H1 (cell line): ENCODE data around the gene LIPE. TPM values are rescaled to one million over a fixed set of nuclear protein-coding genes. Genes with fewer than 3 reads are reported as not detected.

ENCODE experiments used
- CTCF ChIA-PET: fragments of 300-600 bp; sonication (Branson Sonifier 250); formaldehyde crosslinking; loops from one replicate; lab custom pipeline; 2021; ENCODE audit not compliant: partially characterized antibody; lab: Charles Lee
- POLR2A ChIA-PET: fragments of 300-600 bp; sonication (Branson Sonifier 250); formaldehyde crosslinking; loops from one replicate; lab custom pipeline; 2021; ENCODE audit warnings: inconsistent platforms; ENCODE audit not compliant: partially characterized antibody; lab: Charles Lee
- DNase-seq, 2 experiments: peaks; one replicate each; pipeline versions ENCODE4 v3.0.0 to v3.0.0-alpha.2; 2010 to 2022; ENCODE audit warnings: low spot score in 2 of 2, low read depth in 1 of 2, mixed read lengths in 1 of 2
- FAIRE-seq: peaks from 2 replicates; lab custom pipeline; 2011; peaks lifted over from hg19 to GRCh38; lab: Jason Lieb, UNC
- H2AFZ ChIP-seq: 2 replicates; pipeline ENCODE4 v1.8.1; 2012; ENCODE audit warnings: low read length, inconsistent platforms
- H2AK5ac ChIP-seq: 2 replicates; pipeline ENCODE4 v1.6.1; 2013; ENCODE audit warnings: low read depth, low read length
- H2BK120ac ChIP-seq: replicated peaks from 2 replicates; pipeline ENCODE3; 2013; ENCODE audit warnings: low read depth, low read length, inconsistent platforms
- H2BK12ac ChIP-seq: 2 replicates; pipeline ENCODE4 v1.6.1; 2013; ENCODE audit warnings: low read depth, low read length
- H2BK15ac ChIP-seq: 2 replicates; pipeline ENCODE4 v1.6.1; 2013; ENCODE audit warnings: low read length
- H2BK20ac ChIP-seq: 2 replicates; pipeline ENCODE4 v1.6.1; 2013; ENCODE audit warnings: low read length
- H2BK5ac ChIP-seq: 2 replicates; pipeline ENCODE4 v1.6.1; 2013; ENCODE audit warnings: low read depth, low read length
- H3K14ac ChIP-seq: 2 replicates; pipeline ENCODE4 v1.6.1; 2013; ENCODE audit warnings: inconsistent platforms; ENCODE audit not compliant: insufficient read length
- H3K18ac ChIP-seq: 2 replicates; pipeline ENCODE4 v1.6.1; 2013; ENCODE audit warnings: low read length; ENCODE audit errors: extremely low read depth
- H3K23ac ChIP-seq: 2 replicates; pipeline ENCODE4 v1.6.1; 2013; ENCODE audit warnings: inconsistent platforms; ENCODE audit not compliant: insufficient read length
- H3K23me2 ChIP-seq: 2 replicates; pipeline ENCODE4 v1.6.1; 2013; ENCODE audit warnings: low read depth, low read length
- H3K27ac ChIP-seq: 2 replicates; pipeline ENCODE4 v1.6.1; 2011; ENCODE audit warnings: low read depth, low read length, inconsistent platforms
- H3K27me3 ChIP-seq, 4 experiments: replicated peaks in 1 of 4; 1 replicate in 1 of 4; 2 replicates in 3 of 4; pipeline versions ENCODE4 v1.6.1 to v1.8.1; 2011 to 2013; ENCODE audit warnings: low read length in 3 of 4, mild to moderate bottlenecking in 3 of 4, inconsistent platforms in 2 of 4, mixed read lengths in 2 of 4, moderate library complexity in 1 of 4; ENCODE audit not compliant: control insufficient read depth in 3 of 4, insufficient read depth in 3 of 4; ENCODE audit errors: extremely low read depth in 1 of 4
- H3K36me3 ChIP-seq, 4 experiments: 2 replicates each; pipeline versions ENCODE4 v1.6.1 to v1.8.1; 2011 to 2013; ENCODE audit warnings: mild to moderate bottlenecking in 4 of 4, low read length in 3 of 4, moderate library complexity in 2 of 4, control low read depth in 1 of 4, inconsistent platforms in 1 of 4; ENCODE audit not compliant: insufficient read depth in 4 of 4, control insufficient read depth in 2 of 4
- H3K4ac ChIP-seq: replicated peaks from 2 replicates; pipeline ENCODE3; 2013; ENCODE audit warnings: low read length, low read depth, mixed read lengths, inconsistent platforms; ENCODE audit not compliant: insufficient read length
- H3K4me1 ChIP-seq, 4 experiments: replicated peaks in 1 of 4; 1 replicate in 1 of 4; 2 replicates in 3 of 4; pipeline versions ENCODE4 v1.6.1 to v1.8.1; 2011 to 2013; ENCODE audit warnings: low read length in 3 of 4, inconsistent platforms in 2 of 4, mixed read lengths in 1 of 4; ENCODE audit not compliant: insufficient read depth in 4 of 4, control insufficient read depth in 3 of 4
- H3K4me2 ChIP-seq, 2 experiments: 2 replicates each; pipeline versions ENCODE4 v1.6.1 to v1.8.1; 2011 to 2013; ENCODE audit warnings: low read depth in 2 of 2, low read length in 2 of 2, control low read depth in 1 of 2, inconsistent platforms in 1 of 2, mild to moderate bottlenecking in 1 of 2; ENCODE audit not compliant: insufficient read depth in 1 of 2
- H3K4me3 ChIP-seq, 4 experiments: fragments of 200-600, 300-600 bp in 1 of 4; sonication (generic), shearing (Covaris generic), sonication (Bioruptor Twin) in 1 of 4; 2 replicates each; pipeline versions ENCODE4 v1.5.1 to v1.8.1; 2011 to 2016; ENCODE audit warnings: low read length in 4 of 4, low read depth in 3 of 4, control low read depth in 2 of 4, inconsistent platforms in 2 of 4, mild to moderate bottlenecking in 2 of 4, mixed read lengths in 1 of 4, moderate library complexity in 1 of 4; ENCODE audit not compliant: insufficient read depth in 2 of 4; ENCODE audit errors: extremely low read depth in 1 of 4
- H3K56ac ChIP-seq: replicated peaks from 2 replicates; pipeline ENCODE3; 2013; ENCODE audit warnings: low read depth, mild to moderate bottlenecking, mixed read lengths, low read length, inconsistent platforms; ENCODE audit not compliant: insufficient read length
- H3K79me1 ChIP-seq: 2 replicates; pipeline ENCODE4 v1.6.1; 2013; ENCODE audit warnings: low read depth, low read length, control low read depth
- H3K79me2 ChIP-seq, 2 experiments: 2 replicates each; pipeline versions ENCODE4 v1.6.1 to v1.8.1; 2012 to 2013; ENCODE audit warnings: low read length in 2 of 2, mild to moderate bottlenecking in 2 of 2, inconsistent platforms in 1 of 2; ENCODE audit not compliant: insufficient read depth in 2 of 2, control insufficient read depth in 1 of 2
- H3K9ac ChIP-seq, 4 experiments: replicated peaks in 1 of 4; 1 replicate in 1 of 4; 2 replicates in 3 of 4; pipeline versions ENCODE4 v1.6.1 to v1.8.1; 2011 to 2013; ENCODE audit warnings: low read depth in 3 of 4, low read length in 3 of 4, control low read depth in 2 of 4, mild to moderate bottlenecking in 2 of 4, moderate library complexity in 2 of 4, inconsistent platforms in 1 of 4; ENCODE audit errors: extremely low read depth in 1 of 4
- H3K9me3 ChIP-seq, 2 experiments: 2 replicates each; pipeline versions ENCODE4 v1.6.1 to v1.8.1; 2012 to 2013; ENCODE audit warnings: mild to moderate bottlenecking in 2 of 2, moderate library complexity in 2 of 2, control low read depth in 1 of 2, inconsistent platforms in 1 of 2, low read depth in 1 of 2, low read length in 1 of 2, mixed read lengths in 1 of 2; ENCODE audit not compliant: insufficient read depth in 2 of 2
- H4K20me1 ChIP-seq, 2 experiments: replicated peaks in 1 of 2; 2 replicates each; pipeline versions ENCODE3 to v1.8.1; 2011 to 2013; ENCODE audit warnings: inconsistent platforms in 2 of 2, low read length in 2 of 2, mild to moderate bottlenecking in 1 of 2; ENCODE audit not compliant: insufficient read depth in 2 of 2, control insufficient read depth in 1 of 2
- H4K5ac ChIP-seq: 2 replicates; pipeline ENCODE4 v1.6.1; 2013; ENCODE audit warnings: low read length, low read depth, mixed read lengths, inconsistent platforms; ENCODE audit not compliant: insufficient read length
- H4K8ac ChIP-seq: 2 replicates; pipeline ENCODE4 v1.8.0; 2013; ENCODE audit warnings: mild to moderate bottlenecking, moderate library complexity, low read length, inconsistent platforms; ENCODE audit not compliant: insufficient read depth; ENCODE audit errors: extremely low read depth
- H4K91ac ChIP-seq: replicated peaks from 2 replicates; pipeline ENCODE3; 2013; ENCODE audit warnings: low read length, mixed read lengths, inconsistent platforms; ENCODE audit not compliant: insufficient read length
- BRCA1 ChIP-seq: IDR thresholded peaks from 2 replicates; pipeline ENCODE4 v1.6.1; 2012; ENCODE audit warnings: low read depth, low read length, improper control_type of control experiment
- FOSL1 ChIP-seq: IDR thresholded peaks from 2 replicates; pipeline ENCODE4 v1.6.1; 2011; ENCODE audit warnings: mild to moderate bottlenecking, low read depth, low read length, moderate library complexity; ENCODE audit not compliant: insufficient read depth
- GABPA ChIP-seq: IDR thresholded peaks from 2 replicates; pipeline ENCODE4 v1.6.1; 2011; ENCODE audit warnings: mild to moderate bottlenecking, low read length, moderate library complexity, borderline replicate concordance; ENCODE audit not compliant: insufficient read depth
- KDM1A ChIP-seq: fragments of 200-600, 300-600 bp; sonication (generic); IDR thresholded peaks from 2 replicates; pipeline ENCODE4 v1.7.1; 2016; ENCODE audit warnings: mild to moderate bottlenecking, low read length, borderline replicate concordance
- PHF8 ChIP-seq: fragments of 200-600 bp; sonication (generic); conservative IDR thresholded peaks from 2 replicates; pipeline ENCODE4 v1.7.1; 2012; ENCODE audit warnings: low read depth, mild to moderate bottlenecking, inconsistent platforms, low read length, moderate library complexity
- POLR2AphosphoS5 ChIP-seq: IDR thresholded peaks from 2 replicates; pipeline ENCODE4 v1.6.1; 2011; ENCODE audit warnings: low read depth, low read length
- RFX5 ChIP-seq: IDR thresholded peaks from 2 replicates; pipeline ENCODE4 v1.6.1; 2011; ENCODE audit warnings: low read depth, low read length, improper control_type of control experiment, borderline replicate concordance
- SIX5 ChIP-seq: IDR thresholded peaks from 2 replicates; pipeline ENCODE4 v1.6.1; 2011; ENCODE audit warnings: mild to moderate bottlenecking, low read depth, low read length
- WGBS, 2 experiments: shearing (Covaris generic) in 1 of 2; methylation state at CpG; one replicate each; pipeline versions ENCODE4 v1.1.6 to v1.1.7; 2013 to 2015; ENCODE audit warnings: low lambda C conversion rate in 2 of 2, mixed read lengths in 2 of 2, inconsistent platforms in 1 of 2, low coverage in 1 of 2, missing lambda C conversion rate in 1 of 2; ENCODE audit not compliant: insufficient replicate concordance in 2 of 2, insufficient coverage in 1 of 2, insufficient read length in 1 of 2; ENCODE audit errors: extremely low coverage in 1 of 2, missing lambda C conversion rate in 1 of 2; 5-methylcytosine and 5-hydroxymethylcytosine counted together
- polyA plus RNA-seq, 7 experiments: library from polyadenylated mRNA; depleted of rRNA in 3 of 7; stranded (reverse) in 5 of 7; unstranded in 2 of 7; fragments of >200 nt in 5 of 7; fragments of 200-250 nt in 2 of 7; gene quantifications; 1 replicate in 5 of 7; 2 replicates in 1 of 7; 4 replicates in 1 of 7; pipeline versions ENCODE4 v1.2.1 to v1.2.3, GENCODE V29; 2011 to 2013; ENCODE audit warnings: missing spikeins in 2 of 7, mixed read lengths in 2 of 7
- total RNA-seq: library from RNA; stranded (reverse); fragmentation: NEBNext Ultra II Directional; extraction: Animal tissue kit (Norgen Biotek cat#: 25700); gene quantifications from 2 replicates; pipeline ENCODE4 v1.2.1, GENCODE V29; 2021
- TF ChIP-seq, protein P1 (sequence below): IDR thresholded peaks from 2 replicates; pipeline ENCODE4 v1.6.1; 2012; ENCODE audit warnings: inconsistent platforms
- TF ChIP-seq, protein P2 (sequence below), 3 experiments: IDR thresholded peaks; 1 replicate in 2 of 3; 2 replicates in 1 of 3; pipeline versions ENCODE4 v1.5.1 to v1.6.1; 2011; ENCODE audit warnings: low read length in 3 of 3, mild to moderate bottlenecking in 3 of 3, inconsistent platforms in 2 of 3, low read depth in 1 of 3, moderate library complexity in 1 of 3; ENCODE audit not compliant: insufficient read depth in 1 of 3; ENCODE audit errors: control extremely low read depth in 1 of 3

LIPE gene
- total and polyA plus RNA-seq, 2 of the 8 experiments (the other 6 are each of a cell fraction or from before 2014, with no cell fraction given): 8.7 to 15.9 TPM

DNA sequence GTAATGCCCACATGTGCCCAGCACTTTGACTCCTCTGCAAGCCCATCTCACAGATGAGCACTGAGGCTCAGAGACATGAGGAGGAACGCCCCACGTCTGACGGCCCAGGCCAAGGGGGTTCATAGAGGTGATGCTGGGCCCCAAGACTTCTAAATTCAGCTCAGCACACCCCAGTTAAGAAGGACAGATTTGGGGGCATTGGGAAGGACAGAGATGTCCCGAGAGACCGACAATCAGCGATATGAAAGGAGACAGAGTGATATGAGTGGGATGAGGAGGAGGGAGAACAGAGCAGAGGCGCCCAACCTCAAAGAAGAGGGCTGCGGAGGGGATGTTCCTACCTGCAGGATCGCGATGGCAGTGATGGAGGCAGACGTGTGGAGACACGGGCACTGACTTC is 37.3 kb downstream of the LIPE start, which contains the start of gene CNFN:
Gene CNFN, minus strand, starts transcription at position 399 of the 400 bp plus-strand sequence. CDS start 1,260 bp downstream, outside the sequence.
- Histone ChIP-seq H3K14ac (no peak within 1 kb of the TSS), H3K27ac (no peak within 1 kb of the TSS), H4K8ac (no peak within 1 kb of the TSS), H3K4ac (no peak within 1 kb of the TSS), H3K79me2 (no peaks in the 10 kb centered on the region), H2BK120ac (no peak within 1 kb of the TSS), H3K9me3 (no peaks in the 10 kb centered on the region), H2BK12ac (peak within 1 kb of the TSS; percentile 27; the same call in 1 of the 2 replicates), H4K5ac (no peak within 1 kb of the TSS), H3K79me1 (no peaks in the 10 kb centered on the region), H3K23ac (no peak within 1 kb of the TSS), H3K56ac (no peak within 1 kb of the TSS), H2BK5ac (no peak within 1 kb of the TSS; the same call in 1 of the 2 replicates), H2BK20ac (no peak within 1 kb of the TSS), H3K36me3 (no peaks in the 10 kb centered on the region), H3K4me3 (no peak within 1 kb of the TSS), H3K27me3 (peaks cover 0 to 10% (median 5%) of the 10 kb centered on the region in 4 experiments; a peak in 4 of 7 replicates), H3K23me2 (no peaks in the 10 kb centered on the region), H3K18ac (no peak within 1 kb of the TSS; the same call in 1 of the 2 replicates), H2AK5ac (no peak within 1 kb of the TSS), H4K20me1 (no peaks in the 10 kb centered on the region), H3K4me1 (peaks cover 0 to 12% (median 4%) of the 10 kb centered on the region in 4 experiments; a peak in 5 of 7 replicates), H2BK15ac (peak within 1 kb of the TSS; percentile 31; the same call in 1 of the 2 replicates), H3K4me2 (peak within 1 kb of the TSS; percentile 11 to 40; a peak in 2 of 4 replicates), H4K91ac (no peak within 1 kb of the TSS), H3K9ac (no peak within 1 kb of the TSS), H2AFZ (no peak within 1 kb of the TSS)
- 79% methylated on average over 12 of the region's 12 CpGs; no CpG with 5 or more reads in 1 of the 2 experiments for WGBS, 2 experiments
- DNase-seq (no peak), FAIRE-seq (no peak)
- ChIA-PET POLR2A (interaction anchor here (1.4 to 6.7 kb wide), 2 partner anchors 9 to 16 kb away, joined by 3 to 47 read pairs; no protein-coding TSS in a partner anchor), CTCF (interaction anchor here (1.4 kb wide), 1 partner anchor 11 kb away, joined by 4 read pairs; no protein-coding TSS in a partner anchor)
- TF ChIP-seq, protein P1, sequence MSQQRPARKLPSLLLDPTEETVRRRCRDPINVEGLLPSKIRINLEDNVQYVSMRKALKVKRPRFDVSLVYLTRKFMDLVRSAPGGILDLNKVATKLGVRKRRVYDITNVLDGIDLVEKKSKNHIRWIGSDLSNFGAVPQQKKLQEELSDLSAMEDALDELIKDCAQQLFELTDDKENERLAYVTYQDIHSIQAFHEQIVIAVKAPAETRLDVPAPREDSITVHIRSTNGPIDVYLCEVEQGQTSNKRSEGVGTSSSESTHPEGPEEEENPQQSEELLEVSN: no peak
- TF ChIP-seq BRCA1 (no peak), KDM1A (no peak), PHF8 (no peak), RFX5 (no peak), POLR2AphosphoS5 (no peak), SIX5 (no peak), FOSL1 (no peak), GABPA (no peak)
- TF ChIP-seq, protein P2, sequence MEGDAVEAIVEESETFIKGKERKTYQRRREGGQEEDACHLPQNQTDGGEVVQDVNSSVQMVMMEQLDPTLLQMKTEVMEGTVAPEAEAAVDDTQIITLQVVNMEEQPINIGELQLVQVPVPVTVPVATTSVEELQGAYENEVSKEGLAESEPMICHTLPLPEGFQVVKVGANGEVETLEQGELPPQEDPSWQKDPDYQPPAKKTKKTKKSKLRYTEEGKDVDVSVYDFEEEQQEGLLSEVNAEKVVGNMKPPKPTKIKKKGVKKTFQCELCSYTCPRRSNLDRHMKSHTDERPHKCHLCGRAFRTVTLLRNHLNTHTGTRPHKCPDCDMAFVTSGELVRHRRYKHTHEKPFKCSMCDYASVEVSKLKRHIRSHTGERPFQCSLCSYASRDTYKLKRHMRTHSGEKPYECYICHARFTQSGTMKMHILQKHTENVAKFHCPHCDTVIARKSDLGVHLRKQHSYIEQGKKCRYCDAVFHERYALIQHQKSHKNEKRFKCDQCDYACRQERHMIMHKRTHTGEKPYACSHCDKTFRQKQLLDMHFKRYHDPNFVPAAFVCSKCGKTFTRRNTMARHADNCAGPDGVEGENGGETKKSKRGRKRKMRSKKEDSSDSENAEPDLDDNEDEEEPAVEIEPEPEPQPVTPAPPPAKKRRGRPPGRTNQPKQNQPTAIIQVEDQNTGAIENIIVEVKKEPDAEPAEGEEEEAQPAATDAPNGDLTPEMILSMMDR (IDR thresholded peaks at IDR 0.05; ENCODE audit: control extremely low read depth in 1 of 3, insufficient read depth in 1 of 3, low read depth in 1 of 3, low read length in 3 of 3): no peak
